Mesenteric fat pad (tissue), 1 donor: ENCODE measurements around the gene CELF6. TPM values are rescaled to one million over a fixed set of nuclear protein-coding genes. Genes with fewer than 3 reads are reported as not detected.

Experiments
- DNase-seq: peaks from one replicate; pipeline ENCODE4 v3.0.0-alpha.2; 2020; ENCODE audit warnings: low spot score
- total RNA-seq: library from RNA; stranded (reverse); fragmentation: NEBNext Ultra II Directional; extraction: Animal tissue kit (Norgen Biotek cat#: 25700); gene quantifications from one replicate; pipeline ENCODE4 v1.2.1, GENCODE V29; 2021
- donor health status: DM: yes; HTN: yes; CAD: no.

Gene CELF6
- total RNA-seq, 1 donor from 2014 or later: 1.6 TPM

GRCh38 chr15:72272213-72272996, 47.6 kb downstream of the CELF6 start, which contains the start of gene PARP6:
Gene PARP6 (minus strand): TSS chr15:72272554. CDS start chr15:72267477, 5,077 bp downstream.
- peak; percentile 100 for DNase-seq

GRCh38 chr15:72271895-72272212, 48.1 kb downstream of the CELF6 start:
- no peak for DNase-seq

DNA sequence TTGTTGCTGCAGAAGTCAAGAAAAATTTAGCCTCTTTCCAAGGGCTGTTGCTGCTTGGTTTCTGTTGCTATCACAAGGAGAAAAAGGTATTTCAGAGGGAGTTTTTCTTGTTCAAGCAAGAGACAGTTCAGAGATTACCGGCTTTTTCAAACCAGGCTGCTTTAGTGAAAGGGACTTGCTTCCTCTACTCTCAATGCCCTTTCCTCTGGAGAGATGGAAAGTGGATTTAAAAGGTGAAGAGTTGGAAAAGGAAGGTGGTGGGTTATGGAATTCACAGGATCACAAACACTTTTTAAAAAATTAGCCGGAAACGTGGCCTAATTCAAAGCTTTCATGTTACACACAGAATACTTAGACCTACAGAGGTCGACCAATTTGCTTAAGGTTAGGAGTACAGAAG, 48.7 kb downstream of the CELF6 start:
- DNase-seq: no peak

DNA sequence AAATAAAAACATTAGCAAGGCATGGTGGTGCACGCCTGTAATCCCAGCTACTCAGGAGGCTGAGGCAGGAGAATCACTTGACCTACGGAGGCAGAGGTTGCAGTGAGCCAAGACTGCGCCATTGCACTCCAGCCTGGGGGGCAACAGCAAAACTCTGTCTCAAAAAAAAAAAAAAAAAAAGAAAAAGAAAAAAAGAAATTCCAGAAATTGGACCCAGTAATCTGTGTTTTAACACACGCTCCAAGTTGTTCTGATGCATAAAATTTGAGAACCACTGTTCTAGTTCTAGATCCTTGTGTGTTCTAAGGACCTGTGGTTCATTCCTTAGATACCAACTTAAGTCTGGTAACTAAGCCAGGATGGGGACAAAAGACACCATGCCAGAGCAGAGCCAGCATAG, 50.2 kb downstream of the CELF6 start:
- DNase-seq: no peak

DNA sequence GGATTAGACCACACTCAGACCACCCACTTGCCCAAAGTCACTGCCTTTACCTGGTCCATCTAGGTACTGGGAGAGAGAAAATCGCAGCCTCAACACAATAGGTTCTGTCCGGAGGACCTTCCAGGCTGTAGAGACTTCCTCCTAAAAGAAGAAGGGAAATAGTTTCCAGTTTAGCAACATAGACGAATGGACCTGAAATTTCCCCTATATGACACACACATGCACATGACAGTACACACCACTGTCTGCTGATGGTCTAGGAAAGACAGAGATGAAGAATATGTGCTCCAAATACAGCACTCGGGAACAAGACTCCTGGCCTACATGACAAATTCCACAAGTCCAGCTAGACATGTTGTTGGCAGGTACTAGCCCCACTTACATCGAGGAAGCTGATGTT, 54.9 kb downstream of the CELF6 start:
- DNase-seq: no peak

GRCh38 chr15:72252663-72253299, 67.2 kb downstream of the CELF6 start:
- DNase-seq: no peak

- no peak for DNase-seq
Observed at GRCh38 chr15:72249142-72249810, 70.7 kb downstream of the CELF6 start.

GRCh38 chr15:72248514-72248913, 71.4 kb downstream of the CELF6 start:
- no peak for DNase-seq

- DNase-seq: no peak
Observed at GRCh38 chr15:72242775-72243370, 77.1 kb downstream of the CELF6 start.

DNA sequence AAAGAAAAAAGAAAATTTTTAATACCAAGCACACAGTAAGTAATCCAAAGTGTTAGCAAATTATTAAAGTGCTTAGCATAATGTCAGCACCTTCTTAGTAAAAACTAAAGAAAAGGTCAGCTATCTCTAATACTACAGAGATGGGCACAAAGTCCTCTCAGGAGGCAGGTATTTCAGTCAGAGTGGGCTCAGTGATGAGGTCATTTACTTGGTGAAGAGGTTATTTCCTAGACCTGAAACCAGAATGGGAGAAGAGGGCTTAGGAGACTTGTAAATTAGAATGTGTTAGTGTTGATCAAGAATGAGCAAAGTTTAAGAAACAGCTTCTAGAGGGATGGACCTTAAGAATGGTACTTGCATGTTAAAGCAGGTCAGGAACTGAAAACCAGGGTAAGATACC, 80.3 kb downstream of the CELF6 start:
- no peak for DNase-seq

GRCh38 chr15:72238586-72238985, 81.4 kb downstream of the CELF6 start:
- no peak for DNase-seq

DNA sequence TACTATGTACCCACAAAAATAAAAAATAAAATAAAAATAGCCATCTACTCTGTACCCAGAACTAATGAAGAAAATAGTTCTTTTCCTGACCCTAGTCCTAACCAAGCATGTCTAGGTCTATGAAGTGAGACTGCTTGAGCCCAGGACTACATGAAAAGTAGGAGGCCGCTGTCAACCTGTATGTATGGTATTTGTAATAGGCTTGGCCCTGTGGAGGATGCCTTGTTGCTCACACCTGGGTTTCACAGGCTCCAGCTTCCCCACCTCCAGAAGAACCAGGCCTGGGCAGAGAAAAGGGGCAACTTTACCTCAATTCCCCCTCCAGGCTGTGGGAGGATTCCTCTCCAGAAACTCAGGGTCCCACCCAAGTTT, 82.1 kb downstream of the CELF6 start:
- DNase-seq: no peak

GRCh38 chr15:72237029-72237852, 82.7 kb downstream of the CELF6 start:
- DNase-seq: no peak

- no peak for DNase-seq
Observed at GRCh38 chr15:72236381-72237003, 83.5 kb downstream of the CELF6 start.

DNA sequence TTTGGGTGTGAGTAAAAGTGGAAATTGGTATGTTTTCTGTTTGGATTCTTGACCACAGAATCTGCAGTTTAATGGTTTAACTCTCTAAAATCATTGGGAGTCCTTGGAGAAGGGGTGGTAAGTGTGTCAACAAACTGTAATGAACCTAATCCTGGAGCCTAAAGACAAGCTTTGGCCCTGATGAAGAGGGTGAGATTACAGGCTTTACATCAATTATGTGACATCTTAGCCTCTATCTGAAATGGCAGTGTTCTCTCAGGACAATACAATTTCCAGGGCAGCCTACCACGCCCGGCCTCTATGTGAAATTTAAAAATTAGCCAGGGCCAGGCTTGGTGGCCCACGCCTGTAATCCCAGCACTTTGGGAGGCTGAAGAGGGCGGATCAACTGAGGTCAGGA, 84.7 kb downstream of the CELF6 start:
- DNase-seq: no peak

Other genes with a start within 250 kb of the CELF6 start
- gene MYO9A, start 202.0 kb downstream of the CELF6 start, total RNA-seq: 47.1 TPM
- 1.5 TPM for gene SENP8, start 201.8 kb downstream of the CELF6 start, total RNA-seq
- gene GRAMD2A, start 122.4 kb downstream of the CELF6 start, total RNA-seq: not detected
- 414 TPM for gene PKM, start 89.0 kb downstream of the CELF6 start, total RNA-seq
- gene PARP6, start 47.6 kb downstream of the CELF6 start, total RNA-seq: 61.3 TPM
- gene HEXA, start 55.9 kb upstream of the CELF6 start, total RNA-seq: 130 TPM
- gene TMEM202, start 78.1 kb upstream of the CELF6 start, total RNA-seq: not detected
- gene ARIH1, start 154.2 kb upstream of the CELF6 start, total RNA-seq: 164 TPM